Thoracic aorta (tissue), 2 donors: Measurements from ENCODE around the gene MICAL2. TPM values are rescaled to one million over a fixed set of nuclear protein-coding genes. Genes with fewer than 3 reads are reported as not detected.

Experiments used
- ATAC-seq: fragments of 150-250 bp; one replicate; pipeline ENCODE4 v1.8.0; 2017; ENCODE audit warnings: low read depth; ENCODE audit not compliant: insufficient number of reproducible peaks, low FRiP score
- DNase-seq: peaks from one replicate; pipeline ENCODE4 v3.0.0-alpha.2; 2020; ENCODE audit warnings: low spot score
- H3K27ac ChIP-seq, 2 donors: fragments of 200-600 bp; sonication (generic); 1 replicate in 1 of 2; 2 replicates in 1 of 2; pipeline ENCODE4 v1.5.1; 2016; ENCODE audit warnings: mild to moderate bottlenecking in 2 of 2, moderate library complexity in 2 of 2
- H3K27me3 ChIP-seq: fragments of 200-600 bp; sonication (generic); replicated peaks from 2 replicates; pipeline ENCODE4 v1.6.0; 2016; ENCODE audit warnings: mild to moderate bottlenecking; ENCODE audit not compliant: insufficient read depth
- H3K36me3 ChIP-seq: fragments of 200-600 bp; sonication (generic); one replicate; pipeline ENCODE4 v1.5.1; 2016
- H3K4me1 ChIP-seq, 2 donors: fragments of 200-600 bp; sonication (generic); 1 replicate in 1 of 2; 2 replicates in 1 of 2; pipeline versions ENCODE4 v1.5.1 to v1.6.0; 2016; ENCODE audit warnings: low read depth in 2 of 2, mild to moderate bottlenecking in 1 of 2; ENCODE audit not compliant: control insufficient read depth in 1 of 2
- H3K4me3 ChIP-seq: fragments of 200-600 bp; sonication (generic); 2 replicates; pipeline ENCODE4 v1.5.1; 2016; ENCODE audit warnings: mild to moderate bottlenecking
- H3K9me3 ChIP-seq: fragments of 200-600 bp; sonication (generic); 2 replicates; pipeline ENCODE4 v1.5.1; 2016
- total RNA-seq, 2 donors: library from RNA; depleted of rRNA; stranded (reverse); fragments of >200 nt; gene quantifications; one replicate each; pipeline versions ENCODE4 v1.1.0 to v1.2.3, GENCODE V29; 2016
- TF ChIP-seq, protein P1 (sequence below): fragments of 200-600 bp; sonication (generic); IDR thresholded peaks from one replicate; pipeline ENCODE4 v1.5.1; 2019; ENCODE audit warnings: antibody characterized with exemption

Gene MICAL2
- total RNA-seq, 2 donors from 2014 or later: 791 to 989 TPM

DNA sequence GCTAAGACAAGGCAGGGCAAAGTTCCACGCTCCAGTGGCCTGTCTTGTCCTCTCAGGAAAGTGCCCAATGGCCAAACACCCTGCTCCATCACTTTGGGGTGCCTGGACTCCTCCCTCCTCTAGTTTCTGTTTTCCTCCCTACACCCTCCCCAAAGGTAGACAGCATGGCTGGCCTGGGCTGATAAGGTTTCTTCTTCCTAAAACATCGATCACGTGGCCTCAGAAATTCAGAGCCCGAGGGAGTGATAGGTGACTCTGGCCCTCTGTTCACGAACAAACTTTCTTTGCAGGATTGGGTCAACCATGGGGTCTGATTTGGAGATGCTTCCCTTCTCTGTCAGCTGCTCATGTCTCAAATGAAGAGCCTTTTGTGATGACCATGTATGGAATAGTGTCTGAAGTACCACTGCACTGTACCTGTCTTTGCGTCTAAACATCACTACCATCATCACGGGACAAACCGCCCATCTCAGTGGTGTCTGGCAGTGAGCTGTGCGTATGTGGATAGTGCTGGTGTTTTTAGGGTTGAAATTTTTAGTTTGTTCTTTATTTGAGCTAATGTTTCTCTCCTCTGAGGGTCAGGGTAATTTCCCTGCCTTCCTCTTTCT is 6.1 kb downstream of the MICAL2 start:
- no peak for ATAC-seq
- no peak for DNase-seq
- Histone ChIP-seq H3K36me3 (peaks cover 2% of the 10 kb centered on the region), H3K27me3 (no peaks in the 10 kb centered on the region), H3K4me1 (peaks cover 60 to 82% of the 10 kb centered on the region in 2 donors), H3K9me3 (no peaks in the 10 kb centered on the region), H3K27ac (peak overlapping the region; percentile 80 to 97), H3K4me3 (peak overlapping the region; percentile 33)
- TF ChIP-seq, protein P1, sequence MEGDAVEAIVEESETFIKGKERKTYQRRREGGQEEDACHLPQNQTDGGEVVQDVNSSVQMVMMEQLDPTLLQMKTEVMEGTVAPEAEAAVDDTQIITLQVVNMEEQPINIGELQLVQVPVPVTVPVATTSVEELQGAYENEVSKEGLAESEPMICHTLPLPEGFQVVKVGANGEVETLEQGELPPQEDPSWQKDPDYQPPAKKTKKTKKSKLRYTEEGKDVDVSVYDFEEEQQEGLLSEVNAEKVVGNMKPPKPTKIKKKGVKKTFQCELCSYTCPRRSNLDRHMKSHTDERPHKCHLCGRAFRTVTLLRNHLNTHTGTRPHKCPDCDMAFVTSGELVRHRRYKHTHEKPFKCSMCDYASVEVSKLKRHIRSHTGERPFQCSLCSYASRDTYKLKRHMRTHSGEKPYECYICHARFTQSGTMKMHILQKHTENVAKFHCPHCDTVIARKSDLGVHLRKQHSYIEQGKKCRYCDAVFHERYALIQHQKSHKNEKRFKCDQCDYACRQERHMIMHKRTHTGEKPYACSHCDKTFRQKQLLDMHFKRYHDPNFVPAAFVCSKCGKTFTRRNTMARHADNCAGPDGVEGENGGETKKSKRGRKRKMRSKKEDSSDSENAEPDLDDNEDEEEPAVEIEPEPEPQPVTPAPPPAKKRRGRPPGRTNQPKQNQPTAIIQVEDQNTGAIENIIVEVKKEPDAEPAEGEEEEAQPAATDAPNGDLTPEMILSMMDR: no peak

DNA sequence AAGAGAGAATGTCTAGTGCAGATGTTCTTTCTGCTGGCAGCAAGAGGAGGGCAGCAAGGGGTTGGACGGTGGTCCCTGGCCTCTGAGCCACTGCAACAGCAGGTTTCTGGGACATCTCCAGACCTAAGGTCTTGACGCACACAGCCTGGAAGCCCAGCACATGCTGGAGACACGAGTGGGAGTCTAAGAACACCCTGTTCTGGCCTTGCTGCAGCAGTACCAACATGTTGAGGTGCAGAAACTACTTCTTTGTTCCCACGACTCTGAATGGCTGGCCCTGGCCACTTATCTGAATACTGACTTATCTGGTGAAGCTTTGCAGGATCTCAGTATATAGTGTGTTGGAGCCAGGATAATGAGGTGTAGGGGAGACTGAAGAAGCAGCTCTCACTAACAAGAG is 6.8 kb downstream of the MICAL2 start:
- Histone ChIP-seq H3K9me3 (no peaks in the 10 kb centered on the region), H3K36me3 (peaks cover 3% of the 10 kb centered on the region), H3K4me3 (peak overlapping the region; percentile 33), H3K27me3 (no peaks in the 10 kb centered on the region), H3K4me1 (peaks cover 64 to 89% of the 10 kb centered on the region in 2 donors), H3K27ac (peak overlapping the region; percentile 80 to 97)
- no peak for ATAC-seq
- TF ChIP-seq, protein P1: no peak
- DNase-seq: peak; percentile 19

DNA sequence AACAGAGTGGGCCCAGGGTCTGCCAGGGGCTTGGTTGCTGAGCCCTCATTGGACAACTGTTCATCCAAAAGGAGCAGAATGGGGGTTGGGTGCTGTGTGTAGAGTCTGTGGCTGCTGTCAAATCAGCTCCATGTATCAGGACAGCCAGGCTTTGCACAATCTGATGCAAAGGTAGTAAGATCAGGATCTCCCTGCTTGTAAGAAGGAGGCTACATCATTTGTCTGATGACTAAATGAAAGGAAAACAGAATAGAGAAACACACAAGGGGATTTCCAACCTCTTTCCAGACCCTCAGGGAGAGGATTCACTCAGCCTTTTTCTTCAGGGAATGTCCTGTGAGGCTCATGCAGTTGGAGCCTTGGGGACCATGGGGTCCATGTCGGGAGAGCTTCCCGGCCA is 7.2 kb downstream of the MICAL2 start:
- H3K9me3 ChIP-seq: no peaks in the 10 kb centered on the region
- no peaks in the 10 kb centered on the region for H3K27me3 ChIP-seq
- H3K4me1 ChIP-seq: peaks cover 68 to 93% of the 10 kb centered on the region in 2 donors
- no peak for DNase-seq
- H3K4me3 ChIP-seq: peak overlapping the region; percentile 33
- TF ChIP-seq, protein P1: no peak
- H3K36me3 ChIP-seq: peaks cover 3% of the 10 kb centered on the region
- ATAC-seq: no peak
- peak overlapping the region; percentile 80 to 97 for H3K27ac ChIP-seq

DNA sequence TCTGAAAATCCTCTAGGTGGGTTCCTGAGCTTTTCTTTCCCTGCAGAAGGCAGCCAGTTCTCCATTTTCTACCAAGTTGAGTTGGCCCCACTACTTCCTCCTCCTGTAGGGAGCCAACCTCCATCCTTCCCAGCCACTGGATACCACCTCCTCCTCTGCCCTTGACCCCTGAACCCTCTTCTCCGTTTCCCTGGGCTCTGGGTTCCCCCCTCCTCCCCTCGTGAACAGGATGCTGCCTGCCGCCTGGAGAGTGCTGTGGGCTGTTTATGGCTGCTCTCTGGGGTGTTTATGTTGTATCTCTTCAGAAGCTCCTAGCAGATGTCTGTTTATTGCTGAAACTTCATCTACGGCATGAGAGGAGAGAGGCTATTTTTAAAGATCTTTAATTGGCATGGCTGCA is 8.6 kb downstream of the MICAL2 start:
- H3K27me3 ChIP-seq: no peaks in the 10 kb centered on the region
- H3K4me3 ChIP-seq: peak overlapping the region; percentile 38
- peaks cover 3% of the 10 kb centered on the region for H3K36me3 ChIP-seq
- no peaks in the 10 kb centered on the region for H3K9me3 ChIP-seq
- no peak for DNase-seq
- peaks cover 77 to 95% of the 10 kb centered on the region in 2 donors for H3K4me1 ChIP-seq
- H3K27ac ChIP-seq: peak overlapping the region; percentile 80 to 97
- ATAC-seq: no peak
- TF ChIP-seq, protein P1: no peak

DNA sequence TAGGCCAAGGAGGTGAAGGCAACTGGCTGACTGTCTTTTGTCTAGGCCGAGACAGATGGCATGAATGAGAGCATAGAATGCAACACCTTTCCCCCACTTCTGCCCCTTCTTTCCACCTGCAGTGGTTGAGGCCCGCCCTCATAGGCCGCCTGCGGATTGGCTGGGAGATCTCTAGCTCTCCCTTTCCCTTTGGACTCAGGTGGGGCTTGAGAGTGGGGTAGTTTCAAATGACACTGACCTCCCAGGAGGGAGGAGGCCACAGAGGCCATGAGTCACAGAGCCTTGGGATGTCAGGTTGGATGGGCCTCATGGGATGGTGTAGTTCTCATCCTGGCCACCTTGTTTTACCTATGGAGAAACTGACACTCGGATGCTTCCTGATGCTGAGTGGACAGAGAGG is 9.1 kb downstream of the MICAL2 start:
- Histone ChIP-seq H3K27me3 (no peaks in the 10 kb centered on the region), H3K4me3 (peak overlapping the region; percentile 9), H3K4me1 (peaks cover 79 to 95% of the 10 kb centered on the region in 2 donors), H3K36me3 (peaks cover 3% of the 10 kb centered on the region), H3K9me3 (no peaks in the 10 kb centered on the region), H3K27ac (peak overlapping the region; percentile 80 to 97)
- ATAC-seq (no peak), DNase-seq (no peak)
- TF ChIP-seq, protein P1: no peak
